Choroid plexus epithelial cell (primary cell): Measurements from ENCODE around the gene PRKN.

ENCODE experiments used
- DNase-seq: peaks from one replicate; pipeline ENCODE4 v3.0.0-alpha.2; 2010; ENCODE audit warnings: low read depth
- H3K4me3 ChIP-seq: 2 replicates; pipeline ENCODE4 v1.5.1; 2011; ENCODE audit warnings: low read depth, mild to moderate bottlenecking, control low read depth, low read length, moderate library complexity
- CTCF ChIP-seq: conservative IDR thresholded peaks from 2 replicates; pipeline ENCODE4 v1.5.1; 2011; ENCODE audit warnings: low read depth, mild to moderate bottlenecking, control low read depth, inconsistent platforms, low read length, moderate library complexity

The PRKN gene

GRCh38 chr6:162032620-162033019, 694.9 kb downstream of the PRKN start:
- peak; percentile 66 for DNase-seq
- TF ChIP-seq CTCF, result no peak

GRCh38 chr6:162029873-162030576, 697.5 kb downstream of the PRKN start:
- no peak for DNase-seq
- no peak overlapping the region for H3K4me3 ChIP-seq
- TF ChIP-seq CTCF, result no peak

More at GRCh38 chr6:162032620-162033019, 694.9 kb downstream of the PRKN start:
- H3K4me3 ChIP-seq, result no peak overlapping the region

- no peak for DNase-seq
- TF ChIP-seq CTCF, result no peak
- no peak overlapping the region for H3K4me3 ChIP-seq
Measured at GRCh38 chr6:162026843-162027242, 700.7 kb downstream of the PRKN start.

GRCh38 chr6:162026031-162026430, 701.5 kb downstream of the PRKN start:
- TF ChIP-seq CTCF, result no peak

GRCh38 chr6:162019349-162019748, 708.2 kb downstream of the PRKN start:
- no peak for DNase-seq
- TF ChIP-seq CTCF, result no peak
- no peak overlapping the region for H3K4me3 ChIP-seq

More at GRCh38 chr6:162026031-162026430, 701.5 kb downstream of the PRKN start:
- no peak overlapping the region for H3K4me3 ChIP-seq
- DNase-seq, result no peak

GRCh38 chr6:162017536-162017935, 710.0 kb downstream of the PRKN start:
- no peak for TF ChIP-seq CTCF
- no peak for DNase-seq
- no peak overlapping the region for H3K4me3 ChIP-seq

- TF ChIP-seq CTCF, result no peak
- no peak overlapping the region for H3K4me3 ChIP-seq
- DNase-seq, result no peak
Measured at GRCh38 chr6:162014069-162014811, 713.3 kb downstream of the PRKN start.
